Activated CD8-positive, alpha-beta memory T cell treated with anti-CD3 and anti-CD28 coated beads for 4 hours (primary cell): ENCODE measurements around the gene ATP2B1.

Experiments
- DNase-seq, 2 donors: peaks; one replicate each; pipeline ENCODE4 v3.0.0-alpha.2; 2020; ENCODE audit warnings: low read depth in 2 of 2

The ATP2B1 gene

DNA sequence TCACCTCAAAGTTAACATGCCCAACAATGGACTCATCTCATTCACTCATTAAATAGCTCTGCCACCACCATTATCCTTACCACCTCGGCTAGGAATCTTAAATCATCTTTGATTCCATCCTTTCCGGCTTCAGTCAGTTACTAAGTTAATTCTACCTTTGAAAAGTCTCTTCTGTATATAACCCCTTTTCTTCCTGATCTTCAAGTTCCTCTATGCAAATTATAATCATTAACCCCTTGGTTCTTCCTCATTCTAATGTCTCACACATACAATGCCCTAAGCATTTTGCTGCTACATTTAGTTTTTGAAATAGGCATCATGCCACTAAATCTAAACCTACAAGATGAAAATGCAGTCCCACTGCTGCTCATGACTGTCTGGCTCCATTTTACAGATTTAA is 51.6 kb downstream of the ATP2B1 start:
- DNase-seq: no peak

DNA sequence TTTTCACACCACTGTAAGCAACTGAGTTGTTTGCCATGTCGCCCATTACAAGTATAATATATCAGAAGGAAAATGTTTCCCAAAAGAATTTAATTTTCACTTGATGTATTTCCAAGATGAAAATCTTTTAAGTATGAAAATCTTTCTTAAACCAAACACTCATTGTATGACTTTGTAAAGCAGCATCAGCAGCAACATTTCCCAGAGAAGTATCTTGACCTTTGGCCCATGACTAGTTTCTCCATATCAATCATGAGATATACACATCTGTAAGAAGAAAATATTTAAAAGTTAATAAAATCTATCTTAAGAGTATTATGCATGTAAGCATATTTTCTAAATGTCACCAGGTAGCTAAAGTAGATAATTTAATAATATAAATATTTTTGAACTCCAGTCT is 52.8 kb downstream of the ATP2B1 start:
- no peak for DNase-seq

DNA sequence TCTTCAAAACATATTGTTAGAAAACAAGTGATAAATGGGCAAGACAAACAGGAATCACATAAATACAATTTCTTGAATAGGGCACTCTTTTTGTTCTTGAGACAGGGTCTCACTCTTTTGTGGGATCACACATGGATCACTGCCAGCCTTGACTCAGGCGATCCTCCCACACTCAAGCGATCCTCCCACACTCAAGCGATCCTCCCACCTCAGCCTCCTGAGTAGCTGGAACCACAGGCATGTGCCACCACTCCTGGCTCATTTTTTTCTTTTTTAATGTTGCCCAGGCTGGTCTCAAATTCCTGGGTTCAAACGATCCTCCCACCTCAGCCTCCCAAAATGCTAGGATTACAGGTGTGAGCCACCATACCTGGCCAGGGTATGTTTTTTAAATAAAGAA is 57.4 kb downstream of the ATP2B1 start:
- no peak for DNase-seq

DNA sequence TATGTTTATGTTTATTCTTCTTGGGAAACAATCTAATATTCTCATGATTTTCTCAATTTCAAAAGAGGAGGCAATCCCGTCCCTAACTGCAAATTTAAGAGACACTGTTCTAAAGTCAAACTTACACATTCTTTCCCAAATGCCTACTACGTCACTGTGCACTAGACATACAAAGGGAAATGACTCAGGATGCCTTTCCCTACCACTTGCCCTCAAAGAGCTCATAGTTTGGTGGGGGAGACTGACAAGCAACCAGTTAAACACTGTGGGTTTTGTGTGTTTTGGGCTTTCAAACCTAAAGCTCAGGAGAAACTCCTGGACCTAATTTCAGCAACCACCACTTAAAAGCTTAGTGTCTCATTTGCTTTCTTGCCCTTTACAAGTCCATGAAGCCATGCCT is 58.4 kb downstream of the ATP2B1 start:
- DNase-seq: no peak

DNA sequence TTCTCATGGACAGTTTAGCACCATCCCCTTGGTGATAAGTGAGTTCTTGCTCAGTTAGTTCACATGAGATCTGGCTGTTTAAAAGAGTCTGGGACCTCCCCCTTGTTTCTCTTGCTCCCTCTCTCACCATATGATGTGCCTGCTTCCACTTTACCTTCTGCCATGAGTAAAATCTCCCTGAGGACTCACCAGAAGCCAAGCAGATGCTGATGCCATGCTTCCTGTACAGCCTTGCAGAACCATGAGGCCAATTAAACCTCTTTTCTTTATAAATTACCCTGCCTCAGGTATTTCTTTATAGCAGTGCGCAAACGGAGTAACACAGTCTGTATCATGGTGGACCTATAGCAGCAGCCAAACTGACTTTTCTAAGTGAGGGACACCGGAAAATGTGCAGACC is 58.8 kb downstream of the ATP2B1 start:
- DNase-seq: no peak

DNA sequence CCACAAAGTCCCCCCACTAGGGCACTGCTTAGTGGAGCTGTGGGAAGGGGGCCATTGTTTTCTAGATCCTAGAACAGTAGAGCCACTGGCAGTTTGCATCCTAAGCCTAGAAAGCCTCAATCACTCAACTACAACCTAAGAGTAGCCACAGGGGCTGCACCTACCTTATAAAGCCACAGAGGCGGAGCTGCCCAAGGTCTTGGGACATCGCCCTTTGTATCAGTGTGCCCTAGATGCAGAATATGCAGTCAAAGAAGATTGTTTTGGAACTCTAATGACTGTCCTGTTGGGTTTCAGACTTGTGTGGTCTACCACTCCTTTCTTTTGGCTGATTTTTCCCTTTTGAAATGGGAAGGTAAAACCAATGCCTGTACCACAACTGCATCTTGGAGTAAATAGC is 59.5 kb downstream of the ATP2B1 start:
- DNase-seq: no peak

DNA sequence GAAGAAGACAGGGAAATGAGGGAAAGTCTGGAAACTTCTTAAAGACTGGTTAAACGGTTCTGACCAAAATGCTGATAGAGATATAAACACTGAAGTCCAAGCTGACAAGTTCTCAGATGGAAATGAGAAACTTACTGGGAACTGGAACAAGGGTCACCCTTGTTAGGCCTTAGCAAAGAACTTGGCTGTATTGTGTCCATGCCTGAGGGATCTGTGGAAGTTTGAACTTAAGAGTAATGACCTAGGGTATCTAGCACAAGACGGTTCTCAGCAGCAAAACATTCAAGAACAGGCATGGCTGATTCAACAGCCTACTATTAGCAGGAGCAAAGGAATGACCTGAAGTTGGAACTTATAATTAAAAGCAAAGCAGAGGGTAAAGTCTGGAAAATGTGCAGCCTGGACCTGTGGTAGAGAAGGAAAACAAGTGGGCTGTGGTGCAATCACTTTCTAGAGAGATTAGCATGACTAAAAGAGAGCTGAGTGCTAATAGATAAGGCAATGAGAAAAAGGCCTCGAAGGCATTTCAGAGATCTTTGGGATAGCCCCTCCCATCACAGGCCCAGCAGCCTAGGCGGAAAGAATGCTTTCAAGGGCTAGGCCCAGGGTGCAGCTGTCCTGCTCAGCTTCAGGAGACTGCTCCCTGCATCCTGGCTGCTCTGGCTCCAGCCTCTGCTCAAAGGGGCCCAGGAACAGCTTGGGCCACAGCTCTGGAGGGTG is 60.3 kb downstream of the ATP2B1 start:
- no peak for DNase-seq

DNA sequence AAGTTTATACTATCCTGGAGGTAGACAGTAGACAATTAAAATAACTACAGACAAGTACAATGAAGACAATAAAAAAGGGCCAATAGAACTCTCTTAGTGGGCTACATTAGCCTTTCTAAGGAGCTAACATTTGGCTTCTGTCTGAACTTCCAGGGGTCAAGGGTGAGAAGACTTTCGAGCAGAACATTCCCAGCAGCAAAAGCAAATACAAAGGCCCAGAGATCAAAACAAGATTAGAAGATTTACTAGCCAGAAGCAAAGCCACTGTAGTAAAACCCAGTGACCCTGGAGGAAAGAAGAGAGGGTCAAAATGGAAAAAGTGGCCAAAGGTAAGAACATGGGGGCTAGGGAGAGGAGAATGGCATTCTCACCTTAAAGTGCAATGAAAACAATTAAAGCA is 63.2 kb downstream of the ATP2B1 start:
- no peak for DNase-seq

DNA sequence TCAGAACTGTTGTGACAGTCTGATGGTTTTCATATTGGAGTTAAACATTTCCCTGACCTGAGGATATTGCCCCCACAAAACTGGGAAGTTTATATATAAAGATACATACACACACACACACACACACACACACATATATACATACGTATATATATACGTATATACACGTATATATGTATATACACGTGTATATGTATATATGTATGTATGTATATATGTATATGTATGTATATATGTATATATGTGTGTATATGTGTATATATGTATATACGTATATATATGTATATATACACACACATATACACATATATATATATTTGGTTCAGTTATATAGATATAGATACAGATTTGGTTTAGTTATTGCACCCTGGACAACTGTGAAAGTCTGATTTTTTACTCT is 65.7 kb downstream of the ATP2B1 start:
- no peak for DNase-seq

DNA sequence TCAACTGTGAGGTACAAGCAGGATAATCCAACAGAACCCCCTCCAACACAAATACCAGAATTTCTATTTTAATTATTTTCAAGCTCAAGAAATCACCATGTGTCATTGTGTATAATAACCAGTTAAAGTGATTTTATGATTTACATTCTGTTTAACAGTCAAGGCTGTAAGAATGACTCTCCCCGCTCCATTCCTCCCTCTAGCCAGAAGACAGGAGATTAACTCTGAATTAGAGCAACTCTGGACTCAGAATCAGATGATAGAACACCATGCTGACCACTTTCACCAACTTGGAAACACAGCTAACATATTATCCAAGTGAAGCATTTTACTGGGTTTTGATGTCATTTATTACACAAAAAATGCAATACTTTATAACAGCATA is 71.9 kb downstream of the ATP2B1 start:
- DNase-seq: no peak

DNA sequence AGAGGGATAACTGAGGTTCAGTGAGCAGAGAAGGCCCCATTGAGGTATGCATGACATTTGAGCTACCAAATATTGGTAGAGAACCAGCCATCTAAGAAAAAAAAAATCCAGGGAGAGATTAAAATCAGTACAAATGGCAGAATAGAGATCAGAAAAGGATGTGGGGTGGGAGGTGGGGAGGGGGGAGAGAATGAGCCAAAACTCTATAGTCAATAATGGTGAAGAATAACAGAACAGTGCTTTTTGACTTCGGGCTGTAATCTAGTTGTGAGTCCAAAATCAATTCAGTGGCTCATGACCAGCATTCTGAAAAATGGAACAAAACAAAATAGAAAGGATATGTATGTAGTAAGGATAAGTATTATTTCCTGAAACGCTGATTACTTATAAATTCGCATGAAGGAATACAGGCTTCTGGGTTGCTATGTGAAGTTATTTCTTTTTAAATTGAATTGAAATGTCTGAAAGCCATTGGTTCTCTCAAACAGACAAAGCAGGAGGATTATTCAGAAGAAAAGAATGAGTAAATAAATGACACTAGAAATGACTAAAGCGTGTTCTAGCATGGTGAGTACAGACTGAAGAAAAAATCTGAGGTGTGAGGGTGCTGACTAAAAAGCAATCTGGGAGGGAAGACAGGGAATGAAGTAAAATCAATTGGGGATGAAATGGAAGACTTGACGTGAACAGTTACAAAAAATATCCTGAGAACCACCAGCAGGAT is 72.4 kb downstream of the ATP2B1 start:
- DNase-seq: no peak

DNA sequence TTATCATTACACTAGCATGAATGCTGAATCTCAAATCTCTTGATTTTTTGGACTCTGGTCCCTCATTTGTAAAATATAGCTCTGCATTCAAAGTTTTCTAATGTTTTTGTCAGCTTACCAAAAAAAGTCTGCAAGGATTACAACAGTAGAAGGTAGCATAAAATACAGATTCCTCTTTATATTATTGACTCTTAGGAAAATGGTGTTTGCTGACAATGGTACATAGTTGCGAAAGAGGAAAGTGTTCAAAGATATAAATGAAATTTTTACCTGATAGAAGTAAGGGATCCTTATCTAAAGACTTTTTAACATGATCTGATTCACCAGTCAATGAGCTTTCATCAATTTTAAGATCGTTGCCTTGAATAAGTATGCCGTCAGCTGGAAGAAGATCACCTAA is 74.1 kb downstream of the ATP2B1 start:
- no peak for DNase-seq

DNA sequence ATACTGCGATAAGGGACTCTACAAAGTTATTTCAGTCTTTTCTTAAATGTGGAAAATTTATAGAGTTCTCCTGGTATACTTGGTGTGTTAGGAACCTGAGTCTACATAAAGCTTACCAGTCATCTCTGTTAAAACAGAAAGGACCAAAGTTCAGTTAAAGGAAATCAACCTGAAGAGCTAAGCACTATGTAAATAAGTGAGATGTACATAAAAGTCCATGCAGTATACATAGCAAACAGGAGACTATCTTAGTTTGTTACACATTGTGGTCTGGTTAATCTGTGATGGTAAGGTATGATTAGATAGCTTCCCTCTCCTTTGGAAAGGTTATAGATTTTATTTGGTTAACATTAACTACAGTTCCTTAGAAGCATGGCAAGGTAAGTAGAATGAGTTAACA is 75.9 kb downstream of the ATP2B1 start:
- DNase-seq: no peak

DNA sequence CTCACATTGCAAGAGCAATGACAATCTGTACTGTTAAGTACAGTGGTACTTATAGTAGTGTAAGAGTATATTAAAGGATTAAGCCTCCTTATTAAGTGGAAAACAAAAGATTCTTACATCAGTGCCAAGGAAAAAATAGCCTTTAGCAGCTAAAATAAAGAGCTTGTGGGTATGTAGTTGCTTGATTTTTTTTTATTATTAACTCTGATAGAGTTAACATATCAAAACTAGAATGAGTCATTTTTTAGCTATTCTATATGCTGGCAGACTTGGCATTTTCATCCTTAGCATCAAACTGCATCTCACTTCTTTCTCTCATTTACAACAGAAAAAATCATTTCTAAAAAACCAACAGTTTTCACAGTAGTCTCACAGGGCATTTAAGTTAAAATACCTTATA is 86.5 kb downstream of the ATP2B1 start:
- no peak for DNase-seq

DNA sequence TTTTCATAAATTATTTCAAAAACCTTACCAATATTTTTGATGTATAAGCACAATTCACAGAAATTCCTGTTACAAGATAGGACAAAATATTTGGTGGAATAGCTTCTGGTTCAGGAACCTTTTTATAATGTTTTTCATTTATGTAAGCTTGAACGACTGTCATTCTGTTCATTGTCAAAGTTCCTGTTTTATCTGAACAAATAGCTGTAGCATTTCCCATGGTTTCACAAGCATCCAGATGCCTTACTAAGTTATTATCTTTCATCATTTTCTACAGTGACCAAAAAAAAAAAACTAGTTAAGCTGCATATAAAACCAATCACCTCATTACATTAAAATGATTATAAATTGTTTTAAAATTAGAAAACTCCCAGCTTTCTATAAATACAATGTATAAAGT is 87.1 kb downstream of the ATP2B1 start:
- DNase-seq: no peak

DNA sequence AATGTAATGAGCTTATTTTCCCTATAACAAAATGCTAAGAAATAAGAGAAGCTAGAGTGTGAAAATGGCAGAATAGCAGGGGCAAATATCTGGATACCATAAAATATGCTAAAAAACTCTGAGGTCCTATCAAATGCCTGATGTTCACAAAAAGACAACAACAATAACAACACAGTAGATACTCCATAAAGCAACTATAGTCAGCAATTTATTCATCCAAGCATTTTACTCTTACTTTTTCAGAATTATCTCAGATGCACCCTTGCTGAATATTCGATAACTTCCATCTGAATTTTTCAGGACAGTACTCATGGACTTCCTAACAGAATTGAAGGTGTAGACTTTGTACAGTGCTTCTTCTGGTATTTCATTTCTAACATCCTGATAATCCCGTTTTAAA is 88.9 kb downstream of the ATP2B1 start:
- no peak for DNase-seq

DNA sequence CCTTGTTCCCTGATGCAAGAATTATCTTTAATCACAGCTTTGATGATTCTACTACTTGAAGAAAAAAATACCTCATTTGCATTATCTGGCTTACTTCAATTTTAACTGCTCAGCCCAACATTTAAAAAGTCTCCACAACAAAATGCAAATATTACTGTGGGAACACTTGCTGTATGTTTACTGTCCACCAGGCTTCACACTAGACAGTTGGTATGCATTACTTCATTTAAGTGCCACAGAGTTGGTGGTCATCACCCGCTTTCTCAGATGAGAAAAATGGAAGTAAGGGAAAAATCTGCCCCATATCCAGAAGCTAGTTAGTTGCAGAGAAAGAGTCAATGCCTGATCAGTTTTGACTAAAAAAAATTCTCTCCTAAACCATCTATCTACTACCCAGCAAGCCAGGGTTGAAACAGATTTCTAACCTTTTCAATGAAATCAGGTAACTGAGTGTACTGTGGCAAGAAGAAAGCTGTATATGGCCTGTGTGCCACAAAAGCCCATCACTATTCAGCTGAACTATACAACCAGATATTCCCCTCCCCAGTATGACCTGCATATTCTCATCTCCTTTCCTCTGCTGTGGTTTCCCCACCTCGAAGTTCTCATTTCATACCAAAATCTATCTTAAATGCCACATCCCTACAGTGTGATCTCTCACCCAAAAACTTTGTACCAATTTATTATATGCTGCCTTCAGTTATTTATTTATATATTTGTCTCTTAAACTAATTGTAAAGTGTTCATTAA is 90.3 kb downstream of the ATP2B1 start:
- no peak for DNase-seq

DNA sequence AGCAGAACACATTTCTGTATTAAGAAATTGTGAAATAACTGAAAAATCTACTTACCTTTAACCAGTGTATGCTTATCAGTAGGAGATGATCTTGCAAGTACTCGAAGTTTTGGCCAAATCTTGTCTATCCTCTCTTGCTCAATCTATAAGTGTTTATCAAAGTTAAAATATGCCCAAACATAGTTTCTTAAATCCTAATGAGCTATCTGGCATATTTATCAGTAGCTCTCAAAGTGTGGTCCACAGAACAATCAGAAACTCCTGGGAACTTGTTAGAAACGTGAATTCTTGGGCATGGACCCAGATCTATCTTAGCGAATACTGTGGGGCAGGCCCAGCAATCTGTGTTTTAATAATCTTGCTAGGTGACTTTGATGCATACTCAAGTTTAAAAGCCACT is 98.3 kb downstream of the ATP2B1 start:
- no peak for DNase-seq

DNA sequence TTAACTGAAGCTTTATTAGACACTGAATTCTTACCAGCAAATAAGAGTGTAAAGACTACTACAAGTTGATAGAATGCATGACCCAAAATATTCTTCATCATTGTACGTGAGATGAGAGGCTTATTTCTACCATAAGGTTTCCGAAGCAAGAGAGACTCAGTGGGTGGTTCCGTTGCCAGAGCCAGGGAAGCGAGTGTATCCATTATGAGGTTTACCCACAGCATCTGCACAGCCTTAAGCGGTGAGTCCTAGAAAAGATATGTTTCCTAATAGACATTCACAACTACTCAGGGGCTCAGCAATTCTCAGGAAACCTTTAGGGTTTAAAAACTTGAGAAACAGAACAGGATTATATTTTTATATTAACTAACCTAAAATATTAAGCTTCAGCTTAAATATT is 105.0 kb downstream of the ATP2B1 start:
- no peak for DNase-seq

DNA sequence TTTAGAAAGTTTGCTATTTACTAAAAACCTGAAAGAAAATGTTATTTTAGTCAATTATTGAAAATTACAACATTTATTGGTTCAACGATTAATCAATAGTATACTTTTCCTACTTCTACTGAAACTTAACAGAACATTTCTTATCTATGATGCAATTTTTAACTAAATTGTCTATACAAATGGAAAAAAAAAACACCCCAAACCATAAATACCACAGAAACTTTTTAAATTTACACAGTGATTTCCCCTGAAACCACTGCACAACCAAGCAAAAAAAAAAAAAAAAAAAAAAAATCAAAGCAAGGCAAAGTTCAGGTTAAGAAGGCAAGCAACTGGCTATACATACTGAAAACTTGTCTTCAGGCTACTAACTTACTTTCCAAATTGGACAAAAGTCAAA is 110.9 kb downstream of the ATP2B1 start:
- DNase-seq: no peak

DNA sequence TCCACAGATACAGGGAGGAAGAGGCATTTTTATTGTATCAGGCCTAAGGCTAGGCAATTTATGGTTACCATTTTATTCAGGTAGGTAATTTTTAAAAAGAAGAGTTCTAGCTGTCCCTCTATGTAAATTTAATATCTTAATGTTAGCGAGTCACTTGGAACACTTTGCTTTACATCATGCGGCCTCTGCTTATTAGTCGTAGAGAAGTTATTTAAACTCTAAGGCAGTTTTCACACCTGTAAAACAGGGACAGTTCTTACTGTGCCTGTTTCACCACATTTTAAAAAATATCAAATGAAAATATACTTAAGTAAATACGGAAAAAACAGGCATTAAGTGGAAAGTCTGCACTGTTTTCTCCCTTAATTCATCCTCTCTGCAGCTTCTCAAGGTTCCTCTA is 111.4 kb downstream of the ATP2B1 start:
- no peak for DNase-seq

DNA sequence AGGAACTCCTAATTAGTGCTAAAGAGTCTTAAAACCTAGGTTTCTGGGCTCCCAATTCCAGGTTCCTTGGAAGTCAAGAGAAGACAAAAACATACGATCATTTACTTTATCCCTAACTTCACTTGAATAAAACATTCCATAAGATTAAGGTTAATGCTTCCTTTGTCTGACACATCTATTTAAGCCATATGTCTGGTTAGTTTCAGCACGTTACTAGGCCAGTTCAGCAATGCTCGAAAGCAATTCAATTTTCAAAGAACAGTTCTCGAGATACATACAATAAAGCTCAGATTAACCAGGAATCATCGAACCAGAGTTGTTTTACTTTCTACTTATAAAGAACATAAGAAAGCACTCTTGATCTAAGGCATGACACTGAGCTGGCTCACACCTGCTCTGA is 114.8 kb downstream of the ATP2B1 start:
- no peak for DNase-seq

DNA sequence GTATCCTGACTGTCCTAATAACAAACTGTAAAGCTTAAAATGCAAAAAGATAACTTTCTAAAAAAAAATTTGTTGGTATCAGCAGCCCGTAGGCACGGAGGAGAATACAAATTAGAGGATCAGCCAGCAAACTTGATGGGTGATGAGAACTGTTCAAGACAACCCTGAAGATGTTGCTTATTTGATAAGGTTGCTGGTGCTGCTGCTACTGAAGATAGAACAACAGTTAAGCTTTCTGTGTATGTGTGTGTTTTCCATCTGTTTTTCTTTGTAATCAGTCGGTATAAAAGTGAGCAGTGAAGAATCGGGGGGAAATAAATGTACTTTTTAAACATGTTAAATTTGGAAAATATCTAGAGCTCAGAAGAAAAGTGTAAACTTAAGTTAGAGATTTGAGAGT is 115.4 kb downstream of the ATP2B1 start:
- DNase-seq: no peak
